Bronchial epithelial cell (primary cell): ENCODE measurements around the gene CAMTA1. TPM values are rescaled to one million over a fixed set of nuclear protein-coding genes. Genes with fewer than 3 reads are reported as not detected.
"Not testable (repeated sequence)": the region's sequence is repeated elsewhere in the genome, so short reads cannot be mapped to it uniquely, and the experiment has no call there.

Experiments used
- DNase-seq: peaks from one replicate; pipeline ENCODE4 v3.0.0-alpha.2; 2010; ENCODE audit warnings: low read depth
- FAIRE-seq: peaks from 2 replicates; lab custom pipeline; 2011; peaks lifted over from hg19 to GRCh38; lab: Jason Lieb, UNC
- H3K27me3 ChIP-seq: 2 replicates; pipeline ENCODE4 v1.5.1; 2011; ENCODE audit warnings: low read length; ENCODE audit not compliant: control insufficient read depth, insufficient read depth
- H3K36me3 ChIP-seq: 2 replicates; pipeline ENCODE4 v1.5.1; 2011; ENCODE audit warnings: low read length; ENCODE audit not compliant: control insufficient read depth, insufficient read depth
- H3K4me3 ChIP-seq: 2 replicates; pipeline ENCODE4 v1.5.1; 2011; ENCODE audit warnings: mild to moderate bottlenecking, low read depth, low read length, control low read depth
- CTCF ChIP-seq: IDR thresholded peaks from 2 replicates; pipeline ENCODE4 v1.5.1; 2011; ENCODE audit warnings: mild to moderate bottlenecking, moderate library complexity, low read length, control low read depth, inconsistent platforms; ENCODE audit not compliant: insufficient read depth, severe bottlenecking
- total RNA-seq: library from RNA; depleted of rRNA; stranded (reverse); fragments of >200 nt; gene quantifications from 2 replicates; pipeline ENCODE4 v1.2.1, GENCODE V29; 2014

CAMTA1 gene
- total RNA-seq, 1 donor from 2014 or later = 68.2 TPM

GRCh38 chr1:7329868-7330615, 544.8 kb downstream of the CAMTA1 start:
- FAIRE-seq = no peak
- no peak for TF ChIP-seq CTCF
- no peaks in the 10 kb centered on the region for H3K27me3 ChIP-seq

DNA sequence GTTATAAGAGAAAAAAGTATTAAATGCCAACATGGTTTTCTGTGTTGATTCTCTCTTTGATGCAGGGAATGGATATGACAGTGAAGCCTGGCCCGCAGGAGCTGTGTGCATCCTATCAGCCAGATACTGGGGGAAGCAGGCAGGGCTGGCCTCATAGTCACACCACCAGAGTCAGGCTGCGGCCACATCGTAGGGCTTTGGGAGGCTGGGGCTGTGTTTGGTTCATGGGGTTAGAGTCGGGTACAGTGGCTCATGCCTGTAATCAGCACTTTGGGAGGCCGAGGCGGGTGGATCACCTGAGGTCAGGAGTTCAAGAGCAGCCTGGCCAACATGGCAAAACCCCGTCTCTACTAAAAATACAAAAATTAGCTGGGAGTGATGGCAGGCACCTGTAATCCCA, 545.5 kb downstream of the CAMTA1 start:
- H3K27me3 ChIP-seq, FAIRE-seq, H3K4me3 ChIP-seq, H3K36me3 ChIP-seq, DNase-seq: not testable (repeated sequence)

More at GRCh38 chr1:7329868-7330615, 544.8 kb downstream of the CAMTA1 start:
- DNase-seq = no peak
- Histone ChIP-seq H3K4me3 (no peak overlapping the region), H3K36me3 (no peaks in the 10 kb centered on the region)

DNA sequence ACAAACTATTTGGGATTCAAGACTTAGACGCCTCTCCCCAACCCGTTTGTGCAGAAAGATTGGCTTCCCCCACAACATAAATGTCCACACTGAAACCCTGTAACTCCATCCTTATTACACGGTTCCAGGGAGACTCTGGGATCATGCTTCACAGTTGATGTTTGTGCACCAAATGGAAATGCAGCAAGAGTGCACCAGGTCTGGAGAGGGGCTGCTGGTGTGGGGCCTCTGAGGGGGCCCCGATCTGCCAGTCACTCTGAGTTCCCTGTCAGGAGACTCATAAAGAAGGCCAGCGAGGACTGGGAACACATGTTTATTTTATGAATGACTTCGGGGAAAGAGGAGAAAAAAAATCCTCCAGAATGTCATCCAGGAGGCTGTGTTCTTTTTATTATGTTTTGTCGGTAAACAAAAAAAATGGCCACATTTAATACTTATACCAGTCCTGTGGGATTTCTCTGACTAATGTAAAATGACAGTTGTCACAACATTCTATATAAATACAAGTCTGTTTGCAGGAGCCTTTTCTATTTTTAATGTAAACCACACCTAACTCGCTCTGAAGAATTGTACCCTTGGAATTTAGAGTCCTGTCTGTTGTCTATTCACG, 546.8 kb downstream of the CAMTA1 start:
- DNase-seq = no peak
- Histone ChIP-seq H3K36me3 (no peaks in the 10 kb centered on the region), H3K27me3 (no peaks in the 10 kb centered on the region), H3K4me3 (no peak overlapping the region)
- FAIRE-seq = no peak
- TF ChIP-seq CTCF = no peak

- H3K36me3 ChIP-seq = no peaks in the 10 kb centered on the region
- DNase-seq (no peak), FAIRE-seq (peak; percentile 86)
- no peak overlapping the region for H3K4me3 ChIP-seq
- no peaks in the 10 kb centered on the region for H3K27me3 ChIP-seq
- no peak for TF ChIP-seq CTCF
Measured at GRCh38 chr1:7333094-7333493, 547.8 kb downstream of the CAMTA1 start.

DNA sequence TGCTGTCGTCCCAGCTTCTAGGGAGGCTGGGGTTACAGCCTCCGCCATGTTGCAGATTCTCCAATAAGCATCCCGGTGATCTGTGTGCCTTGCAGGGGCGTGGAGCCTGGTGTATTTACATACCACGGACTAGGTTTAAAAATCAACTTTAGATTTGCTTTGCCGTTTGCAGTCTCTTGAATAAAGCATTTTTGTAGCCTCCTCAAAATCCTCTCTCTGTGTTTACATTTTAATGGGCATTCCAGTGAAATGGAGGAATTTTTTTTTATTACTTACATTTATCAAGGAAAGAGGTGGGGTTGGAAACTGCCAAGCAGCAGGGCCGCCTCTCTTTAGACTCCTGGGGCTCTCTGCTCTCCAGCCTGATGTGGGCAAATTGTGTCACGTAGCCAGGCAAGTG, 548.4 kb downstream of the CAMTA1 start:
- FAIRE-seq (no peak), DNase-seq (no peak)
- Histone ChIP-seq H3K36me3 (no peaks in the 10 kb centered on the region), H3K4me3 (no peak overlapping the region), H3K27me3 (no peaks in the 10 kb centered on the region)
- TF ChIP-seq CTCF = no peak

- DNase-seq = peak; percentile 92
- no peak for TF ChIP-seq CTCF
- FAIRE-seq = peak; percentile 95
- no peaks in the 10 kb centered on the region for H3K36me3 ChIP-seq
- no peak overlapping the region for H3K4me3 ChIP-seq
- no peaks in the 10 kb centered on the region for H3K27me3 ChIP-seq
Measured at GRCh38 chr1:7334475-7335035, 549.3 kb downstream of the CAMTA1 start.
